ENCODE measurements around the gene MYBPC1. TPM values are rescaled to one million over a fixed set of nuclear protein-coding genes. Genes with fewer than 3 reads are reported as not detected.

MYBPC1 gene
- total and polyA plus RNA-seq, 2 of the 13 experiments (the other 11 are each of a cell fraction or from before 2014, with no cell fraction given): 0.31 to 0.53 TPM

GRCh38 chr12:101604132-101604531, 9.4 kb downstream of the MYBPC1 start (continued):
- TF ChIP-seq ZBTB40 (IDR thresholded peaks at IDR 0.05): no peak
- TF ChIP-seq ZBTB40 (CRISPR knock-in tag; IDR thresholded peaks at IDR 0.05): no peak
- TF ChIP-seq MED1 (CRISPR knock-in tag; IDR thresholded peaks at IDR 0.05): peak; percentile 67
- no peak for TF ChIP-seq ZNF740 (CRISPR knock-in tag; IDR thresholded peaks at IDR 0.05)
- TF ChIP-seq RAD21 (CRISPR knock-in tag; IDR thresholded peaks at IDR 0.05): no peak
- no peak for TF ChIP-seq ZNF33A (CRISPR knock-in tag; IDR thresholded peaks at IDR 0.05; ENCODE audit: borderline replicate concordance)
- TF ChIP-seq ZNF75D (CRISPR knock-in tag; IDR thresholded peaks at IDR 0.05; ENCODE audit: borderline replicate concordance): no peak
- TF ChIP-seq STAT6 (CRISPR knock-in tag; IDR thresholded peaks at IDR 0.05; ENCODE audit: borderline replicate concordance): no peak
- no peak; the same call in 1 of the 2 replicates for TF ChIP-seq FOXO1 (CRISPR knock-in tag; IDR thresholded peaks at IDR 0.05)
- no peak for TF ChIP-seq SIX4 (CRISPR knock-in tag; IDR thresholded peaks at IDR 0.05)
- TF ChIP-seq BORCS8-MEF2B (CRISPR knock-in tag; IDR thresholded peaks at IDR 0.05): no peak
- no peak for TF ChIP-seq ZSCAN22 (CRISPR knock-in tag; IDR thresholded peaks at IDR 0.05)
- no peak for TF ChIP-seq FIP1L1 (IDR thresholded peaks at IDR 0.05; ENCODE audit: borderline replicate concordance, insufficient read depth, low read depth, low read length)
- TF ChIP-seq NR2F2 (IDR thresholded peaks at IDR 0.05; ENCODE audit: borderline replicate concordance, low read depth): no peak
- no peak for TF ChIP-seq RAD51 (IDR thresholded peaks at IDR 0.05; ENCODE audit: borderline replicate concordance)
- TF ChIP-seq ZNF597 (CRISPR knock-in tag; IDR thresholded peaks at IDR 0.05): no peak
- no peak for TF ChIP-seq RBAK (CRISPR knock-in tag; IDR thresholded peaks at IDR 0.05)
- TF ChIP-seq ESRRA (CRISPR knock-in tag; IDR thresholded peaks at IDR 0.05; ENCODE audit: low read depth): no peak
- no peak for TF ChIP-seq MYNN (CRISPR knock-in tag; IDR thresholded peaks at IDR 0.05; ENCODE audit: low read depth)
